Measurements from ENCODE around the gene SLC39A6.
"Not testable (repeated sequence)": the region's sequence is repeated elsewhere in the genome, so short reads cannot be mapped to it uniquely, and the experiment has no call there.

The SLC39A6 gene, protein sequence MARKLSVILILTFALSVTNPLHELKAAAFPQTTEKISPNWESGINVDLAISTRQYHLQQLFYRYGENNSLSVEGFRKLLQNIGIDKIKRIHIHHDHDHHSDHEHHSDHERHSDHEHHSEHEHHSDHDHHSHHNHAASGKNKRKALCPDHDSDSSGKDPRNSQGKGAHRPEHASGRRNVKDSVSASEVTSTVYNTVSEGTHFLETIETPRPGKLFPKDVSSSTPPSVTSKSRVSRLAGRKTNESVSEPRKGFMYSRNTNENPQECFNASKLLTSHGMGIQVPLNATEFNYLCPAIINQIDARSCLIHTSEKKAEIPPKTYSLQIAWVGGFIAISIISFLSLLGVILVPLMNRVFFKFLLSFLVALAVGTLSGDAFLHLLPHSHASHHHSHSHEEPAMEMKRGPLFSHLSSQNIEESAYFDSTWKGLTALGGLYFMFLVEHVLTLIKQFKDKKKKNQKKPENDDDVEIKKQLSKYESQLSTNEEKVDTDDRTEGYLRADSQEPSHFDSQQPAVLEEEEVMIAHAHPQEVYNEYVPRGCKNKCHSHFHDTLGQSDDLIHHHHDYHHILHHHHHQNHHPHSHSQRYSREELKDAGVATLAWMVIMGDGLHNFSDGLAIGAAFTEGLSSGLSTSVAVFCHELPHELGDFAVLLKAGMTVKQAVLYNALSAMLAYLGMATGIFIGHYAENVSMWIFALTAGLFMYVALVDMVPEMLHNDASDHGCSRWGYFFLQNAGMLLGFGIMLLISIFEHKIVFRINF

DNA sequence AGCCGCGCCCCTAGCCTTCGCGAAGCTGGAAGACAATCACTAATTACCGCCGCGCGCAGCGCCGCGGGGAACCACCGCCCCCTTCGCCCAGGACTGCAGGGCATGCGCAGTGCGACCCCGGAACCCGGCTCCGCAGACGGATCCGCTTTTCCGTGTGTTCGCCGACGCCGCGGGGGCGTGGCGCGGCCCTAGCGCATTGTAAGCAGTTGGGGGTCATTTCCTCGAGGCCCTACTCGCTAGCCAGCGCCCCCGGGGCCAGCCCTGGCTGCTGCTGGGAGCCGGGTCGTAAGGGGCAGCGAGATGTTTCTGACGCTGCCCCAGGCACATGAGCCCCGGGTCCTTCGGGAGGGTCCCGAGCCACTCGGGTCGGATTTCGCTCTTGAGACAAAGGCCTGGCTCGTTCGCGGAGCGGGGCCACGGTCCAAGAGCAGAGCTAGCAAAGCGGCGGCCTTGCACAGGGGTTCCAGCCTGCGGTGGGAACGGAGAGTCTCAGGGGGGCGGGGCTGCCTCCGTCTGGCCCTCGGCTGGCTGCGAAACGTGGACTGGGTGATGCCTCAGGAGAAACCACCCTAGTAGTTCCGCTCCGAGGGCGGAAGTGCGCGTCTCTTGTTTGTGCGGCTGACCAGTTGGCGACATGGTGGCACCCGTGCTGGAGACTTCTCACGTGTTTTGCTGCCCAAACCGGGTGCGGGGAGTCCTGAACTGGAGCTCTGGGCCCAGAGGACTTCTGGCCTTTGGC lies at the start of gene SLC39A6, which contains the start of gene ELP2:
TSS of gene SLC39A6 (minus strand) at position 41 of the 739 bp plus-strand sequence. CDS start 2,333 bp downstream, outside the sequence.
TSS of gene ELP2 (plus strand) at position 600 of the 739 bp plus-strand sequence. CDS start at position 635, 35 bp downstream.
- in situ Hi-C loops (cut with MboI; ENCODE audit: low sequenced_read_pairs) = no loop called here

DNA sequence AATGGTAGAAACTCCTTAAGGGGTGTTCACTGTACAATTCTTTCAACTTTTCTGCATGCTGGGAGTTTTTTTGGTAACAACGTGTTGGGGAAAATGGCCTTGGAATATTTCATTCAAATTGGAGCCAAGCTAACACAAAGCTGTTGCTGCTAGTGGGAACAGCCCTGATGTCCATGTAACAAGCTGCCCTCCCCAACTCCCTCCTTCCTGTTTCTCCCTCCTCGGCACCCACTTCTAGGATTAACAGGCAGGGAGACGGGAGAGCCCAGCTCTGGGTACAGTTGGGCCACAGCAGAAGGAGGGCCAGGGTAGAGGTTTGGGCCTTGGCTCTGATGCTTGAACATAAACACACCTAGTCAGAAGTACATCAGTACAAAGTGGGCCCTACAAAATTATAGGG lies 48.8 kb upstream of the SLC39A6 start:
- in situ Hi-C loops (cut with MboI; ENCODE audit: low sequenced_read_pairs) = no loop called here

DNA sequence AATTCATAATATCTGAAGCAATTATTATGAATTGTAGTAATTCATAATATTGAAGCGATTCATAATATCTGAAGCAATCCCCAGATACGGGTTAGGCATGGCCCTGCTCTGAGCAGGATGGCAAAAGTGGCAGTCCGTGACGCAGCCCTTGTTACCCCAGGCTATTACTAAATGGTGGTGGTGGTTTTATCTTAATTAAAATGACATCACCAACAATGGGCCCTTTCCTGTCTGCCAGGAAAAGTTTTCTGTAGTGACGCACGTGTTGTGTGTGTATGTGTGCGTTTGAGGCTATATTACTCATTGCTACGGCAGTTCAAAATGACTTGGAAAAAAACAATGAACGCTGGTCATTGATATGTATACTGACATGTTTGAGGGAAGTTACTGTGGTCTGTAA lies 47.6 kb upstream of the SLC39A6 start:
- in situ Hi-C loops (cut with MboI; ENCODE audit: low sequenced_read_pairs) = no loop called here

DNA sequence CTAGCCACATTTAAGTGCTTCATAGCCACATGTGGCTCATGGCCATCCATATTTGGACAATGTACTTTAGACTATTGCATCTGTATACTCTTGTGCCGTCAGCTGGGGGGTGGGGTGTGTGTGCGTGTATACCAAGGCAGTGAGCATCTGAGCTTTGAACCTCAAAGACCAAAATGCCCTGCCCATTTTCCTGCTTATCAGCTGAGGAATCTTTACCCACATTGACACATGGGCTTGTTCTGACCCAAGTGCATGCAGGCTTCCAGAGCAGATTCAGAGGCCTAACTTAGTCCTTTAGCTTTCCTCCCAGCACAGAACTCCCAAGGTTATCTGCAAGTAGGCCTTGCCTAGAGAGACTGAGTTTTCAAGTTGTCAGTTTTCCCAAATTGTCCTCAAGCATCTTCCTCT lies 47.0 kb upstream of the SLC39A6 start:
- in situ Hi-C loops (cut with MboI; ENCODE audit: low sequenced_read_pairs) = no loop called here

DNA sequence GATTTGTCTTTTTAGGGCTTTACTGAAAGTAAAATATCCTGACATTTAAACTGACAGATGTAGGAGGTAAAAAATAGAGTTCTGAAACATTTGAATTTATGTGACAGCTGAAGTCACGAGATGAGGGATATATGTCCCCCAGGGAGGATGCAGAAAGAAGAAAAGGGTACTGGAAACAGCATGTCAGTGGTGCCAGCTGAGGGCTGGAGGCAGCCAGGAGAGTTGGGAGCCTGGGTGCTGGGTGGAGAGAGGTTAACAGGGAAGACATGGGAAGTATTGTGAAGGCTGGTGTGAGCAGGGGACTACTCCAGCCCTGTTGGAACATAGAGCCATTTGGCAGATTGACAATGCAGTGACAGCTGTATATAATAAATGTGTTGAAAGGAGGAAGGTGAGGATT lies 46.3 kb upstream of the SLC39A6 start:
- in situ Hi-C loops (cut with MboI; ENCODE audit: low sequenced_read_pairs) = no loop called here

DNA sequence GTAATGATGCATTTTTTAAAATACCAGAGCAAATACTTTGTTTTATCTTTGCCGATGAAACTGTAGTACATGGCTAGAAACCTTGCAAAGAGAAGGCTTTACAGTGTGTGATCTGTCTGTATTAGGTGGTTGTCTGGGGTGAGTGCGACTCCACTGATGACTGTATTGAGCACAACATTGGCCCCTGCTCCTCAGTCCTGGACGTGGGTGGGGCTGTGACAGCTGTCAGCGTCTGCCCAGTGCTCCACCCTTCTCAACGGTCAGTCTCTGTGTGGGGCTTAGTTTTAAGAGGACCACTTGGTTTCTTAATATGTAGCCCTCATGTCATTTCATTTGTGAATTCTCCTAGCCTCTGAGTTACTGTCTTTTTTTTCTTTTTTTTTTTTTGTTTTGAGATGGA lies 40.8 kb upstream of the SLC39A6 start:
- in situ Hi-C loops (cut with MboI; ENCODE audit: low sequenced_read_pairs) = no loop called here

DNA sequence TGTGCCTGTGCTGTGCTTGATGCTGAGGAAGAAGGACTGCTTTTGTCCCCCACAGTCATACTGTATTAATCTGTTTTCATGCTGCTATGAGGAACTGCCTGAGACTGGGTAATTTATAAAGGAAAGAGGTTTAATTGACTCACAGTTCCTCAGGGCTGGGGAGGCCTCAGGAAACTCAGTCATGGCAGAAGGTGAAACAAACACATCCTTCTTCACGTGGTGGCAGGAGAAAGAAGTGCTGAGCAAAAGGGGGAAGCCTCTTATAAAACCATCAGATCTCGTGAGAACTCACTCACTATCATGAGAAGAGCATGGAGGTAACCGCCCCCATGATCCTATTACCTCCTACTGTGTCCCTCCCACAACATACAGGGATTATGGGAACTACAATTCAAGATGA lies 39.2 kb upstream of the SLC39A6 start:
- in situ Hi-C loops (cut with MboI; ENCODE audit: low sequenced_read_pairs) = not testable (repeated sequence)

DNA sequence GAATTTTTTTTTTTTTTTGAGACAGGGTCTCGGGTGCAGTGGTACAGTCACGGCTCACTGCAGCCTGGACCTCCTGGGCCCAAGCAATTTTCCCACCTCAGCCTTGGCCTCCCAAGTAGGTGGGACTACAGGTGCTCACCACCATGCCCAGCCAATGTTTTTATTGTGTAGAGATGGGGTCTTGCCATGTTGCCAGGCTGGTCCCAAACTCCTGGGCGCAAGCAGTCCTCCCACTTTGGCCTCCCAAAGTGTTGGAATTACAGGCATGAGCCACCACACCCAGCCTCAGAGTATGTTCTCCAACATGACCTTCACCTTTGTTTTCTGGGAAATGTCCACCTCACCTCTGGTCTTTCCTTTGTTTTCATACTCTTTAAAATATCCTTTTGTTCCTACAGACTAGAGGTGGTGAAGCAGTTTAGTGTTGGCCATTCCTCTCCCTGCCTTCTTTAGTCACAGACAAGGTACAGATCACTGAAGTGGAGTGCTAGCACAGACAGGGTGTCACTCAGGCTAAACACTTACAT lies 38.6 kb upstream of the SLC39A6 start:
- in situ Hi-C loops (cut with MboI; ENCODE audit: low sequenced_read_pairs) = no loop called here

DNA sequence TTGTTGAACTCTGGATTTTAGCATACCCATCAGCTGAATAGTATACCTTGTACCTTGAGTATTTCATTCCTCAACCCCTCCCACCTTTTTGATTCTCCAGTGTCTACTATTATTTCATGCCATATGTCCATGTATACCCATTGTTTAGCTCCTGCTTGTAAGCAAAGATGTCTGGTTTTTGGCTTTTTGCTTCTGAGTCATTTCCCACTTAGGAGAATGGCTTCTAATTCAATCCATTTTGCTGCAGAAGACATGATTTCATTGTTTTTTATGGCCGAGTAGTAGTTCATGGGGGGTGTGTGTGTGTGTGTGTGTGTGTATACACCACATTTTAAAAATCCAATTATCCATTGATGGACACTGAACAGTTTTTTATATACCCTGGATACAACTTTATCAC lies 33.8 kb upstream of the SLC39A6 start:
- in situ Hi-C loops (cut with MboI; ENCODE audit: low sequenced_read_pairs) = no loop called here

DNA sequence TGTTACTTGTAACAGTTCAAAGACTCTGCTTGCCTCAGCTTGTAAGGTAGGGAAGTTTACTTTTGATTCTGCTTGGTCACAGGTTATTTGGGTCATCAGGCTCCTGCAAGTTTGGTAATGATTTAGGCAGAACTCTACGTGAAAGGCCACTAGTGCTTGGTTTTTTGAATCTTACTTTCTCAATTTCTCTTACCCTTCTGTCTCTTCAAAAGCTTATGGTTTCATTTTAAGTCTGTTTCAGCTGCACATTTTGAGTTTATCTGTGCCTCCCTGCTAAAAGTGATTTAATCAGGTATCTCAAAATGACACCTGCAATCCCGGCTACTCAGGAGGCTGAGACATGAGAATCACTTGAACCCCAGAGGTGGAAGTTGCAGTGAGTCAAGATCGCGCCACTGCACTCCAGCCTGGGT lies 31.8 kb upstream of the SLC39A6 start:
- in situ Hi-C loops (cut with MboI; ENCODE audit: low sequenced_read_pairs) = no loop called here

DNA sequence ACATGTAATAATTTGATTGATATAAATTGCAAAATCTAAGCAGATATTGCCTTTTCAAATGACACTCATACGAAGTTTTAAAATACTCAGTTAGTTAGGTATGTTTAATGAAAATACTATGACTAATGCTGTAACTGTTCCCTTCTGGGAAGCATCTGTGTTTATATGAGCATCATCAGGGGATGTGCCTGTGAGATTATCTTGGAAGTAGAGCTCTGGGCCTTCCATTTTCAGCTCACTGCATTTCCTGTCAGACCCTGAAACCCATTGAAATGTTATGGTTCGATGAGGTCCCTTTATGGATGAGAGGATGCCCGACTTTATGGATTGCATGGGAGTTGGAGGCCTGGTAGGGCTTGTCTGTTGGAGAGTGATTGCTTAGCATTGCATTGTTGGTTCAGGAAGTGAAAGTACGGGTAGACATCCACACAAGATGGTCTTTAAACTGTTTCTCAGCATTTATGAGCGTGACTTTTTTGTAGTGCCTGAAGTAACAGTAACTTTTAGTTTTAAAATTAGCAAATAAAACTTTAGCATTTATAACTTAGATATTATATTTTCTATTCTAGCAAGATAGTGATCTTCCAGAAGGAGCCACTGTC lies 29.2 kb upstream of the SLC39A6 start:
- in situ Hi-C loops (cut with MboI; ENCODE audit: low sequenced_read_pairs) = no loop called here

DNA sequence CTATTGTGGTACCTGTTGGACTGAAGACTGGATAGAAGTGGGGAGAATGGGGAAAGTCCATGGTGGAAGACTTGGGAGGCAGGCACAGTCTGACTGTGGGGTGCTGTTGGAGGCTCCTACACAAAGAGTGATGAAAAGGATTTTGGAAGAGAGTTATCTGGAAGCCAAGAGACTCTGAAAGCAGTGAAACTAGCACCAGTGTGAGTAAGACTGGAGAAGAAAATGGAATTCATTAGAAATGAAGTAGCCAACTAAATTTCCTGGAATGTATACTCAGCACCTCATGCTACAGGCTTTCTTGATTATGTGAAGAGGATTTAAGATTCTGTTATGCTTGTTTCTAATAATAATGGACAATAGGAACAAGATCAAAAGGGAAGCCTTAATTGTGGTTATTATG lies 28.3 kb upstream of the SLC39A6 start:
- in situ Hi-C loops (cut with MboI; ENCODE audit: low sequenced_read_pairs) = no loop called here

DNA sequence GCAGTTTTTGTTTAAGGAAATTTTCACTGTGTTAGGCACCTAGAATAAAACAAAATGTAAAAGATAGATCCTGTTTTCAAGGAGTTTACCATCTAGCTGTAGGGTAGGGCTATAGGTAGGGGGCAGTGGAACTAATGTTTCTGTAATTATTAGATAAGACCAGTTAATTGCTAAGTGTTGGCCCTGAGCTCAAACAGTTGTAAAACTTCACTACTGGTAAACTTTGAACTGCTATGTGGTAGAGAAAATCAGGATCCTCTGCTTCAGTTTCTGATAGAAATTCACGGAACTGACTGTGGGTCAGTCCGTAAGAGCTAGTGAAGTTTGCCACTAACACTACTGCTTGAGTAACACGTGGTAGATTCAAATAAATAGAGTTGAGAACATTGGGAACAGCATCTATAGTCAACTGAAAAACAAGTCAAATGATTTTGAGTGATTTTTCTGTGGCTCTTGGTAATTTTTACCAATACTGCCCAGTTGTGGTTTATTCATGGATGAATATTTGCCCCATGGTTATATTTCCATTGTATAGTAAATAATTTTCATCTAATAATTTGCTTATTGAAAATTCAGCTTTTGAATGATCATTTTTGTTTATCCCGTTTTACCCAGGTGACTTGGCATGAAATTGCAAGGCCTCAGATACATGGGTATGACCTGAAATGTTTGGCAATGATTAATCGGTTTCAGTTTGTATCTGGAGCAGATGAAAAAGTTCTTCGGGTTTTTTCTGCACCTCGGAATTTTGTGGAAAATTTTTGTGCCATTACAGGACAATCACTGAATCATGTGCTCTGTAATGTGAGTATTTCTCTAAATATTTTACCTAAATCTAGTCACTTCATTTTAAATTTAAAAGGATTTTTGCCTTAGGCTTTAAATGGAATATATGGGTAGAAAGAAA lies 27.0 kb upstream of the SLC39A6 start:
- in situ Hi-C loops (cut with MboI; ENCODE audit: low sequenced_read_pairs) = no loop called here

DNA sequence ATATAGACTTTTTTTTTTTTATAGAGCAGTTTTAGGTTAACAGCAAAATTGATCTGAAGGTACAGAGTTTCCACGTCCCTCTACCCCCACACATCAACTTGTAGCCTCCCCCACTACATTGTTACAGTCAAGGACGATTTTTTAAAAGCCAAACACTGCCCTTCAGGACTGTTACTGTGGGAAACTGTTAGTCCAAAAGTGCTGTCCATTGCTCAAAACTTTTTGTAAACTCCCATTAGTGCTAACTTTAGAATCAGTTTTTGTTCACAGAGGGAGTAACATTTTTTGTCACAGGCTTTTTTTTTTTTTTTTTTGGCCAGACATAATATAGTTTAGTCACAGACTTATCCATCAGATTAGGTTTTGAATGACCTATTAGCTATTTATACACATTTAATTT lies 24.6 kb upstream of the SLC39A6 start:
- in situ Hi-C loops (cut with MboI; ENCODE audit: low sequenced_read_pairs) = no loop called here

DNA sequence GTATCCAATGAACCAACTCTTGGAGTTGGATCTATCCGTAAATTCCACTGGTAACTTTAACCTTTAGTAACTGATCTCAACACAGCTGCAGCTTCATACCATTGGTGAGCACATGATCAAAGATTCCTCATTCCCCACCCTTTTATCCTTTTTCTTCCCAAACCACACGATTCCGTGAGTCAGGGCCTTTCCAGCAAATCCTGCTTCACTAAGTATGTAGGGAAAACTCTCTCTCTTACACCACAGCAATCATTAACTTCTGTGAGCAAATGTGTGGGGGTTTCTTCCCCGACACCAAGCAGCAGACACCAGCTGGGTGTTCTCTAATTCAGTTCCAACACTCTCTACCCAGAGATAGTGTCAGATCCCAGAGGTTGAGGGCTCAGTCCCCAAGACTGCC lies 24.1 kb upstream of the SLC39A6 start:
- in situ Hi-C loops (cut with MboI; ENCODE audit: low sequenced_read_pairs) = no loop called here

DNA sequence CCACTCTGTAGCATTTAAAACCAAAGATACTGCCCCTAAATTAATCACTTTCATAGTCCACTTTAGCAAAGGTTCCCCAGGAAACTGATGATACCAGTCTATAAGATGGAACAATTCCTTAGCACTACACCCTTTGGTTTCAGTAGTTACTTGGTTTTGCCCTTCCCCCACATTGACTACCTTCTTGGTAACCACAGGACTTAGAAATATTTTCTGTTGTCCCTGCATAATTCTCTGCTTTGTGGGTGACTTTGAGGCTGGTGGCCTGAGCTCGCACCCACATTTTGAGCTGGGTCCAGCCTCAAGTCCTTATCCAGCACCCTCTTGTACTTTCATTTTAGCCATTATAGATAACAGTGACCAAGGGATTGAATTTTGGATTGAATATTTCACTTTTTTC lies 23.6 kb upstream of the SLC39A6 start:
- in situ Hi-C loops (cut with MboI; ENCODE audit: low sequenced_read_pairs) = no loop called here

DNA sequence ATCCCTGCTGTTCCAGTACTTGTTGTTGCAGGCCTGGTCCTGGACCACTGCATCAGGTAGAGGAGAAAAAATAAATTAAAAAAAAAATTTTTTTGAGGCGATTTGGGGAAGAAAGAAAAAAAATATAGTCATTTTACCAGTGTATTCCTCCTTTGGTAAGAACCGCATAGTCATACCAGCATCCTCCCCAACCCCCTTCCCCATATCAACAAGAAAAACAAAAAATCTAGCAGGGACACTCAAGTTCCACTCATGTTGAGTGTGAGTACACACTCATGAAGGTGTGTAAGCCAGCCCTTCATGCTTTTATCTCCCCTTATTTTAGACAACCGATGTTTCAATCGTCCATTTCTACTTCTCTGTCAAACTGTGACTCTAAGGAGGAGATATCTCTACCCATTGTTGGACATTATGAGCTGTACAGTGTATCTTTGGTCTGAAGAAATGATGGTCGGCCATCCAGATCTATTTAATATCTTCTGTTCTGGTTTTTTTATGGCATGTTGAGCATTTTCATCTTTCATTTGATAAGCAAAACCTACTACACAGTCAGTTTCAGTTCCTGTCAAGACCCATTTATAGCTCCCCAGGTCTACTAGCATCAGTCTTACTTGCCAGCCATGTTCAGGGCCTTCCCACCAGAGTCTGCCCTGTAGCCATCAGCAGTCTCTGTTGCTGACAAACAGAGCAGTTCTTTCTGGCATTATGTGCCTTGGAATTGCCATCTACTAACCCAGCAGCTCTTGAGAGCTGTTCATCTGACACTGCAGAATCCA lies 20.6 kb upstream of the SLC39A6 start:
- in situ Hi-C loops (cut with MboI; ENCODE audit: low sequenced_read_pairs) = no loop called here

DNA sequence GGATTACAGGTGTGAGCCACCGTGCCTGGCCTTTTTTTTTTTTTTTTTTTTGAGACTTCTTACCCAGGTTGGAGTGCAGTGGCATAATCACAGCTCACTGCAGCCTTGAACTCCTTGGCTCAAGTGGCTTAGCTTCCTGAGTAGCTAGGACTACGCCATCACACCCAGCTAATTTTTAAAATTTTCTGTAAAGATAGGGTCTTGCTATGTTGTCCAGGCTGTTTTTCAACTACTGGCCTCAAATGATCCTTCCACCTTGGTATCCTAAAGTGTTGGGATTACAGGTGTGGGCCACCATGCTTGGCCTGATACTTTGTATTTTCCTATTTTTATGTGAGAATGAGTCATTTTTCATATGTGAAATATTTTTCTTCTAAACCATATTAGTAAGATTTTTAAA lies 14.3 kb upstream of the SLC39A6 start:
- in situ Hi-C loops (cut with MboI; ENCODE audit: low sequenced_read_pairs) = no loop called here

DNA sequence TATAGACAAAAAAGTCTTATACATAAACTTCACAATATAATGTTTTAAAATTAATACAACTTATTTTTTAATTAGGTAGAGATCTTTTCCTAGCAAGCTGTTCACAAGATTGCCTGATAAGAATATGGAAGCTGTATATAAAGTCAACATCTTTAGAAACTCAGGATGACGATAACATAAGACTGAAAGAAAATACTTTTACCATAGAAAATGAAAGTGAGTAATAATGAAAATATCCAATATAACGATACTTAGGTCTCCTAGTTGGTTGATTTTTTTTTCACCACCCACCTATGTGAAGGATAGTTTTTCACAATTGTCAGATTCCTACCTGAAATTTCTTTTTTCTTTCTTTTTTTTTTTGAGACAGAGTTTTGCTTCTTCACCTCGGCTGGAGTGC lies 13.6 kb upstream of the SLC39A6 start:
- in situ Hi-C loops (cut with MboI; ENCODE audit: low sequenced_read_pairs) = no loop called here

Data from HL-60/S4 treated with retinoic acid at 250 ng/mL for 4 days and 3 days (cell line).